Spleen (tissue), 11 donors: ENCODE results near the gene GFAP. TPM values are rescaled to one million over a fixed set of nuclear protein-coding genes. Genes with fewer than 3 reads are reported as not detected.

Experiments used
- DNase-seq: peaks from one replicate; pipeline ENCODE4 v3.0.0-alpha.2; 2020
- H3K27ac ChIP-seq, 8 donors: fragments of 200-600 bp; sonication (generic) in 7 of 8; 1 replicate in 4 of 8; 2 replicates in 4 of 8; pipeline versions ENCODE4 v1.5.0 to v1.8.0; 2016 to 2021; ENCODE audit warnings: inconsistent platforms in 4 of 8, mild to moderate bottlenecking in 4 of 8, moderate library complexity in 1 of 8
- H3K27me3 ChIP-seq, 7 donors: fragments of 200-600 bp; sonication (generic) in 6 of 7; replicated peaks in 1 of 7; 1 replicate in 4 of 7; 2 replicates in 3 of 7; pipeline versions ENCODE4 v1.5.0 to v1.8.0; 2016 to 2021; ENCODE audit warnings: inconsistent platforms in 3 of 7, mild to moderate bottlenecking in 1 of 7
- H3K36me3 ChIP-seq, 6 donors: fragments of 200-600 bp; sonication (generic) in 5 of 6; 1 replicate in 4 of 6; 2 replicates in 2 of 6; pipeline versions ENCODE4 v1.5.0 to v1.8.0; 2016 to 2021; ENCODE audit warnings: inconsistent platforms in 2 of 6
- H3K4me1 ChIP-seq, 6 donors: fragments of 200-600 bp; sonication (generic) in 5 of 6; 1 replicate in 3 of 6; 2 replicates in 3 of 6; pipeline versions ENCODE4 v1.5.0 to v1.8.0; 2016 to 2021; ENCODE audit warnings: inconsistent platforms in 3 of 6
- H3K4me3 ChIP-seq, 8 donors: fragments of 200-600 bp; sonication (generic) in 7 of 8; 1 replicate in 4 of 8; 2 replicates in 4 of 8; pipeline versions ENCODE4 v1.5.0 to v1.8.0; 2016 to 2021; ENCODE audit warnings: inconsistent platforms in 4 of 8, mild to moderate bottlenecking in 4 of 8, moderate library complexity in 2 of 8
- H3K9me3 ChIP-seq, 8 donors: fragments of 200-600 bp; sonication (generic) in 7 of 8; 1 replicate in 4 of 8; 2 replicates in 4 of 8; pipeline versions ENCODE4 v1.5.0 to v1.8.0; 2016 to 2021; ENCODE audit warnings: inconsistent platforms in 4 of 8
- POLR2A ChIP-seq, 3 donors: fragments of 450-650 bp; IDR thresholded peaks; one replicate each; pipeline ENCODE4 v1.5.1; 2017; ENCODE audit warnings: antibody characterized with exemption in 3 of 3, mild to moderate bottlenecking in 1 of 3
- POLR2AphosphoS5 ChIP-seq, 3 donors: sonication (generic); formaldehyde crosslinking; IDR thresholded peaks; one replicate each; pipeline ENCODE4 v1.5.1; 2017; ENCODE audit warnings: antibody characterized with exemption in 3 of 3
- WGBS, 5 donors: extraction: QIAGEN DNeasy Blood & Tissue Kit in 3 of 5; methylation state at CpG; one replicate each; pipeline versions ENCODE4 v1.1.5 to v1.1.7; 2013 to 2018; 5-methylcytosine and 5-hydroxymethylcytosine counted together
- intact Hi-C: fragments of 100-400 bp; cut with DNase I; formaldehyde crosslinking; loops from one replicate; pipeline ENCODE4 v1.15.0; 2023; ENCODE audit warnings: low total_unique reads
- polyA plus RNA-seq, 3 donors: library from polyadenylated mRNA; stranded (reverse); fragments of 200-250 nt; gene quantifications; one replicate each; pipeline ENCODE4 v1.2.1, GENCODE V29; 2013
- total RNA-seq, 7 donors: library from RNA; depleted of rRNA in 3 of 7; stranded (reverse); fragments of >200 nt in 3 of 7; fragmentation: NEBNext Ultra II Directional in 4 of 7; extraction: Animal tissue kit (Norgen Biotek cat#: 25700) in 4 of 7; gene quantifications; one replicate each; pipeline versions ENCODE4 v1.1.0 to v1.2.1, GENCODE V29; 2016 to 2021
- TF ChIP-seq, protein P1 (sequence below), 11 experiments: fragments of 200-600 bp in 7 of 11; fragments of 450-650 bp in 4 of 11; sonication (generic) in 4 of 11; IDR thresholded peaks in 8 of 11; conservative IDR thresholded peaks in 3 of 11; 1 replicate in 7 of 11; 2 replicates in 4 of 11; pipeline versions ENCODE4 v1.4.0 to v1.8.0; 2016 to 2021; ENCODE audit warnings: antibody characterized with exemption in 11 of 11, inconsistent platforms in 4 of 11, mild to moderate bottlenecking in 1 of 11
- donor health status: healthy with polysubstance abuse.
- donor health status: DM: no; HTN: no; CAD: no; lungs with moderate emphysema.
- donor health status: DM: no; HTN: no; CAD: no.
- donor health status: Bipolar disorder and iron deficiency.
- donor health status: healthy.
- donor health status: DM: no; HTN: no; CAD: no.
- donor health status: DM: yes; HTN: yes; CAD: no.

GFAP gene
- total and polyA plus RNA-seq, 10 donors: 0.32 to 1.7 (median 0.54) TPM; not detected in 5

DNA sequence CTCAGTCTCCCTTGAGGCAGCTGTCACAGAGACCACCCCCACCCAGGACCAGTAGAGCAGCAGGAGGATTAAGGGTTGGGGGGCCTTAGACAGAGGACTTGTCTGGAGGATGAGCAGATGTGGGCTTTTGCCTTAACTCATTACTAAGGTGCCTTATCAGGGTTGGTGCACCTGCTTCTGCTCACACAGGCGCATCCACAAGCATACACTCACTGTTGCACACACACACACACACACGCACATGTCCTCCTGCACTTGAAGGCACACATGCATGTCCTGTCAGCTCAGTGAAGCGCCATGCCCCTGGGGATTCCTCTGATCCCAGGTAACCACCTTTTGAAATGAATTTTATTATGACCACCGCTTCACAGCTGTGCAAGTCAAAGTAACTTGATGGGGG, 1.2 kb downstream of the GFAP start:
- H3K4me3 ChIP-seq: no peak overlapping the region
- H3K27me3 ChIP-seq: peaks cover 0 to 60% (median 10%) of the 10 kb centered on the region in 7 donors
- no peaks in the 10 kb centered on the region for H3K9me3 ChIP-seq
- WGBS, 5 donors: 62 to 87% (median 79%) methylated on average over 3 to 4 of the region's 4 CpGs
- no peak overlapping the region for H3K27ac ChIP-seq
- H3K36me3 ChIP-seq: no peaks in the 10 kb centered on the region
- DNase-seq: peak; percentile 41
- no peak for TF ChIP-seq POLR2AphosphoS5 (IDR thresholded peaks at IDR 0.05)
- no peak for TF ChIP-seq POLR2A (IDR thresholded peaks at IDR 0.05)
- TF ChIP-seq, protein P1, sequence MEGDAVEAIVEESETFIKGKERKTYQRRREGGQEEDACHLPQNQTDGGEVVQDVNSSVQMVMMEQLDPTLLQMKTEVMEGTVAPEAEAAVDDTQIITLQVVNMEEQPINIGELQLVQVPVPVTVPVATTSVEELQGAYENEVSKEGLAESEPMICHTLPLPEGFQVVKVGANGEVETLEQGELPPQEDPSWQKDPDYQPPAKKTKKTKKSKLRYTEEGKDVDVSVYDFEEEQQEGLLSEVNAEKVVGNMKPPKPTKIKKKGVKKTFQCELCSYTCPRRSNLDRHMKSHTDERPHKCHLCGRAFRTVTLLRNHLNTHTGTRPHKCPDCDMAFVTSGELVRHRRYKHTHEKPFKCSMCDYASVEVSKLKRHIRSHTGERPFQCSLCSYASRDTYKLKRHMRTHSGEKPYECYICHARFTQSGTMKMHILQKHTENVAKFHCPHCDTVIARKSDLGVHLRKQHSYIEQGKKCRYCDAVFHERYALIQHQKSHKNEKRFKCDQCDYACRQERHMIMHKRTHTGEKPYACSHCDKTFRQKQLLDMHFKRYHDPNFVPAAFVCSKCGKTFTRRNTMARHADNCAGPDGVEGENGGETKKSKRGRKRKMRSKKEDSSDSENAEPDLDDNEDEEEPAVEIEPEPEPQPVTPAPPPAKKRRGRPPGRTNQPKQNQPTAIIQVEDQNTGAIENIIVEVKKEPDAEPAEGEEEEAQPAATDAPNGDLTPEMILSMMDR (IDR thresholded peaks at IDR 0.05 in 8 of 11, conservative IDR thresholded peaks at IDR 0.05 in 3 of 11): no peak
- peaks cover 0 to 45% (median 22%) of the 10 kb centered on the region in 6 donors for H3K4me1 ChIP-seq
- intact Hi-C loops: no loop called here

DNA sequence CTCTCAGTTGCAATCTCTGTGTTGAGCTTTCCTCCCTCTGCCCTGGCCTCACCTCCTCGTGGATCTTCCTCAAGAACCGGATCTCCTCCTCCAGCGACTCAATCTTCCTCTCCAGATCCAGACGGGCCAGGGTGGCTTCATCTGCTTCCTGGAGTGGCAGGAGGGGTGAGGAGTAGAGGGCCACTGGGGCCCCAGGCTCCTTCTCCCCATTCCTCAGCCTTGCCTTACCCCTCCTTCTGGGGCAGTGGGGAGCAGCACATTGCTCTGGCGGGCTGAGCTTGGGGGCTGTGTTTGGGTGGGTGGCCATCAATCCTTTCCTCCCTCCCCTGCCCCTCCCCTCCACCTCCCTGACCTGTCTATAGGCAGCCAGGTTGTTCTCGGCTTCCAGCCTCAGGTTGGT, 1.6 kb downstream of the GFAP start:
- WGBS, 5 donors: 41 to 53% (median 45%) methylated on average over 6 of the region's 6 CpGs
- intact Hi-C loops: no loop called here
- DNase-seq: peak; percentile 29

DNA sequence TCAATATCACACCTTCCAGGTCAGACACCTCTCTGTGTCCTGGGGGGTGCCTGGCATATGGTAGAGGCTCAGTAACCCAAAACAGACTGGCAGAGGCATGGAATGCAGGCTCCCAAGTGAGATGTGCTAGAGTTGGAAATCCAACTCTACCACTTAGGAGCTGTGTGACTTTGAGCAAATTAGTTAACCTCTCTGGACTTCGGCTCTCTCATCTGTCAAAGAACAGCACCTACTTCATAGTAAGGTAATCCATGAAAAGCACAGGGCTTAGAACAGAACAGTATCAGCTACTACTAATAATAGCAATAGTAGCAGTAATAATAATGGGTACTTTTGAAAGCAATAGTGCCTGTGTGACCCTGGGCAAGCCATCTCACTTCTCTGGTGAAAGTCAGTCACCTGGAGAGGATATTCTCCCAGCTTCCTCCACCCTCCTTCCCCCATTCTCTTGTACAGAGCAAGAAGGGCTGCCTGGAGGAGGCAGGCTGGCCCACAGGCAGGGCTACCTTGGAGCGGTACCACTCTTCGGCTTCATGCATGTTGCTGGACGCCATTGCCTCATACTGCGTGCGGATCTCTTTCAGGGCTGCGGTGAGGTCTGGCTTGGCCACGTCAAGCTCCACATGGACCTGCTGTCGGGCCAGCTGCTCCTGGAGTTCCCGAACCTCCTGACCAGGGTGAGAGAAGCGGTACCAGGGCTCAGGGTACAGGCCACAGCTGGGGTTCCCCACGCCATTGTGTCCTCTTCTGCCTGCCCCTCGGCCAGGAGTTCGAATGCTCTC, 2.3 kb downstream of the GFAP start:
- Histone ChIP-seq H3K9me3 (no peaks in the 10 kb centered on the region), H3K27me3 (peaks cover 0 to 60% (median 10%) of the 10 kb centered on the region in 7 donors), H3K27ac (no peak overlapping the region), H3K4me3 (no peak overlapping the region), H3K36me3 (no peaks in the 10 kb centered on the region), H3K4me1 (peaks cover 0 to 45% (median 22%) of the 10 kb centered on the region in 6 donors)
- DNase-seq: peak; percentile 51
- WGBS, 5 donors: 82 to 89% (median 84%) methylated on average over 14 of the region's 14 CpGs
- intact Hi-C loops: no loop called here
- no peak for TF ChIP-seq POLR2A (IDR thresholded peaks at IDR 0.05)
- TF ChIP-seq, protein P1 (IDR thresholded peaks at IDR 0.05 in 8 of 11, conservative IDR thresholded peaks at IDR 0.05 in 3 of 11): no peak
- no peak for TF ChIP-seq POLR2AphosphoS5 (IDR thresholded peaks at IDR 0.05)

More for the DNA sequence above, 1.6 kb downstream of the GFAP start:
- Histone ChIP-seq H3K4me3 (no peak overlapping the region), H3K27ac (no peak overlapping the region), H3K36me3 (no peaks in the 10 kb centered on the region), H3K27me3 (peaks cover 0 to 60% (median 10%) of the 10 kb centered on the region in 7 donors), H3K4me1 (peaks cover 0 to 45% (median 22%) of the 10 kb centered on the region in 6 donors), H3K9me3 (no peaks in the 10 kb centered on the region)
- TF ChIP-seq POLR2A (IDR thresholded peaks at IDR 0.05) (no peak), POLR2AphosphoS5 (IDR thresholded peaks at IDR 0.05) (no peak)
- TF ChIP-seq, protein P1 (IDR thresholded peaks at IDR 0.05 in 8 of 11, conservative IDR thresholded peaks at IDR 0.05 in 3 of 11): no peak
